SKM-1 treated with dmso at 0.1 percent for 144 hours (cell line): ENCODE measurements around the gene CAPNS1.
"Not testable (repeated sequence)": the region's sequence is repeated elsewhere in the genome, so short reads cannot be mapped to it uniquely, and the experiment has no call there.

Experiments
- DNase-seq: peaks from one replicate; lab custom pipeline; 2025; ENCODE audit not compliant: unreplicated experiment; lab: John Stamatoyannopoulos, UW

Gene CAPNS1

GRCh38 chr19:36113894-36114720 lies 25.8 kb upstream of the CAPNS1 start:
- DNase-seq, result no peak

GRCh38 chr19:36114721-36115452 lies 25.0 kb upstream of the CAPNS1 start, which contains the start of gene POLR2I:
POLR2I (minus strand) TSS chr19:36114875; CDS start chr19:36114856, 19 bp downstream.
- DNase-seq, result peak; percentile 99

- peak; percentile 45 for DNase-seq
Observed at GRCh38 chr19:36115453-36116343, 24.2 kb upstream of the CAPNS1 start, which contains the start of gene TBCB. TBCB (plus strand) TSS chr19:36115468; CDS start chr19:36115561, 93 bp downstream.

- no peak for DNase-seq
Observed at GRCh38 chr19:36116344-36116637, 23.6 kb upstream of the CAPNS1 start.

- no peak for DNase-seq
Observed at GRCh38 chr19:36120092-36120983, 19.5 kb upstream of the CAPNS1 start.

- DNase-seq, result no peak
Observed at GRCh38 chr19:36120984-36121358, 18.9 kb upstream of the CAPNS1 start.

GRCh38 chr19:36121486-36122124 lies 18.3 kb upstream of the CAPNS1 start:
- no peak for DNase-seq

- DNase-seq, result no peak
Observed at GRCh38 chr19:36125557-36125956, 14.3 kb upstream of the CAPNS1 start.

- peak; percentile 78 for DNase-seq
Observed at GRCh38 chr19:36128392-36128736, 11.5 kb upstream of the CAPNS1 start.

GRCh38 chr19:36131221-36131620 lies 8.6 kb upstream of the CAPNS1 start:
- peak; percentile 21 for DNase-seq

GRCh38 chr19:36134867-36135266 lies 5.0 kb upstream of the CAPNS1 start:
- DNase-seq, result not testable (repeated sequence)

GRCh38 chr19:36136964-36137686 lies 2.7 kb upstream of the CAPNS1 start:
- DNase-seq, result no peak

GRCh38 chr19:36139120-36139472 lies 770 bp upstream of the CAPNS1 start:
- DNase-seq, result no peak

- peak; percentile 18 for DNase-seq
Observed at GRCh38 chr19:36140304-36141038, 605 bp downstream of the CAPNS1 start.

- peak; percentile 78 for DNase-seq
Observed at GRCh38 chr19:36141039-36141927, 1.4 kb downstream of the CAPNS1 start.

- DNase-seq, result no peak
Observed at GRCh38 chr19:36142046-36142445, 2.2 kb downstream of the CAPNS1 start.

- DNase-seq, result no peak
Observed at GRCh38 chr19:36142496-36142895, 2.6 kb downstream of the CAPNS1 start.

- DNase-seq, result no peak
Observed at GRCh38 chr19:36144624-36145023, 4.8 kb downstream of the CAPNS1 start.
